NCI-H1048 (cell line): ENCODE data around the gene LURAP1L.
"Not testable (repeated sequence)": the region's sequence is repeated elsewhere in the genome, so short reads cannot be mapped to it uniquely, and the experiment has no call there.

Experiments
- DNase-seq: peaks from one replicate; lab custom pipeline; 2025; lab: John Stamatoyannopoulos, UW

LURAP1L gene

DNA sequence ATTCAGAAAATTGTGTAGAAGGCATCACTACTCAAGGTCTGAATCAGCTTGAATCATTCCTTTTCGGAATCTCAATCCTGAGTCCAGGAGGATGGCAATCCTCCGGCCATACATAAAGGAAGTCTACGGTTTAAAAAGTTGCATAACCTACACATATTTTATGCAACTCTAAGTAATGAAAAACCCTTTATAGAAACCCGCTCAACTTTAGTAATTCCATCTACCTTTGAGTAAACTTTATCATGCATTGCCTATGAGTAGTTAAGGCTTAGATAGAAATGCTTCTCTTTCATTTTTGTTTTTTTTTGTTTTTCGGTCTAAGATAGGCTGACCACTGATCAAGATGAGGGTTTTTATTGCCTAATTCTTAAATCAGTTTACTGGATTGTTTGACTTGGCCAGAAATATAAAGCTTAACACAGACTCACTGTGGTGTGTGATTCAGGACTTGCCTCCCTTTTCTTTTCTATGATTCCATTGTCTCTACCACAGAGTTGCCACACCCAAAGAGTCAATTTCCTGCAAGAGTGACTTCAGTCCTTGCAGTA, 85.0 kb downstream of the LURAP1L start:
- no peak for DNase-seq

DNA sequence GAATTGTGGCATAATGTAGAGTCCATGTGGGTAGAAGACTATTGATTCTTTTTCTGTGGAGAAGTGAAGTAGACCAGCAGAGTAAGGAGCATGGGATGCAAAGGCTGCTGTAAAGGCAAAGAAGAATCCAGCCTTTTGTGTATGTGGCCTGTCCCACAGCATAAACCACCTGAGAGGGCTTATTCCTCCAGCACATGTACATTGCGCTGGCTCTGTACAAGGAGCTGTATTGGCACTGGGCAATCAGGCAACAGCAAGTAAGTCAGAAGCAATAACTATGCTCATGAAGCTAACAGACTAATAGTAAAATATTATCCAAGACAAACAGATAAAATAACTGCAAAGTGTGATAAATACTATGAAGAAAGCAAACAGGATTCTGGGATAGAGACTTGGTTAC, 86.2 kb downstream of the LURAP1L start:
- no peak for DNase-seq

DNA sequence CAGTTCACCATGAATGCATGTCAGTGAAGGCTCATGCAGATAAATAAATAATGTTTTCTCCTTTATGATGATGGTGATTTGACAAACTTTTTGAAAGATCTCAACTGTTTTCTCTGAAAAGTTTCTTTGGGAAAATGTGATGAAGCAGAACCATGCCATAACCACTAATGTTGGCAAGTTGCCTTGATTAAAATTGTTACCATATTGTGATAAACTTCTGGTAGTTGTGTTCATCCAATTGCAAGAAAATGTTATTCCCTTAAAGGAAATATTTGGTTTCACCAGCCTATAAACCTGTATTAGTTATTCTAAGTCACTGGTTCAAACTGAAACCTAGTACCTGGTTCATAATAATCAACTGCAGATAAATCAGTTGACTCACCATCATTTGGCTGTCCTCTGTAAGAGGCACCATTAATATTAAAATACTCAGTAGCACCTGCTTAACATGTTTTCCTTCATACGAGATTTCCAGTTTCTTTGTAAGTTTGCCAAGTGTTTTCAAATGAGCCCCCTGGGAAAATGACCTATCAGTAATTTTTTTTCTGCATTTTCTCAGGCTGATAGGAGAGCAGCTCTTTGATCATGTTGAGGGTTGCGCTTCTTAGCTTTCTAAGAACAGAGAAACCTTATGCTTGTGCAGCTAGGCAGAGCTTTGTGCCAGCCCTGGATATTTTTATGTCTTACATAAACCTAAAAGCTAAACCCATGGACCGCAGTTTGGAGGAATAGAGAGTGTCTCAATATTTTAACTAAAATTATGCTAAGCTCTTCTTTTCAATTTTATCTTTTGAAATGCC, 88.0 kb downstream of the LURAP1L start:
- no peak for DNase-seq

DNA sequence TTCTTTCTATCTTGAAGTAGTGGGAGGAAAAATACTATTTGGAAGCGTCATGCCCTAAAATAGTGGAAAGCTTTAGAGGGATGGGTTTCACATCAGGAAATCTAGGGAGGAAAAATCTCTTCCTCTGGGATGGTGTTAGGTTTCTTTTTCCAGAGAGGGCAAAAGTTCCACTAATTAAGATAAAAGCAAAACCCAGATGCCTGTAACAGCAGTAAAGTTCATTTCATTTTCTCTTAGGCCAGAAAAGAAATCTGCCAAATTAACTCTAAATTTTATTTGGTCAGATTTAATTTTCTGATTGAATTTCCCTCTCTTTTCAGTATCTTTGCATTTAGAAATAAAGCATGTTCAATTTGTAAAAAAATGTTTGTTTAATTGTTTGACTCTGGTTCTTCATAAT, 88.8 kb downstream of the LURAP1L start:
- no peak for DNase-seq

DNA sequence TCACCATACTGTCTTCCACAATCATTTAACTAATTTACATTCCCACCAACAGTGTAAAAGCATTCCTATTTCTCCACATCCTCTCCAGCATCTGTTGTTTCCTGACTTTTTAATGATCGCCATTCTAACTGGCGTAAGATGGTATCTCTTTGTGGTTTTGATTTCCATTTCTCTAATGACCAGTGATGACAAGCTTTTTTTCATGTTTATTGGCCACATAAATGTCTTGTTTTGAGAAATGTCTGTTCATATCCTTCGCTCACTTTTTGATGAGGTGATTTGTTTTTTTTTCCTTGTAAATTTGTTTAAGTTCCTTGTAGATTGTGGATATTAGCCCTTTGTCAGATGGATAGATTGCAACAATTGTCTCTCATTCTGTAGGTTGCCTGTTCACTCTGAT, 90.6 kb downstream of the LURAP1L start:
- not testable (repeated sequence) for DNase-seq
